Measurements from ENCODE around the gene ACAN. TPM values are rescaled to one million over a fixed set of nuclear protein-coding genes. Genes with fewer than 3 reads are reported as not detected.

The ACAN gene
- polyA plus RNA-seq, 1 of the 3 experiments (the other 2 are of a cell fraction), result not detected

DNA sequence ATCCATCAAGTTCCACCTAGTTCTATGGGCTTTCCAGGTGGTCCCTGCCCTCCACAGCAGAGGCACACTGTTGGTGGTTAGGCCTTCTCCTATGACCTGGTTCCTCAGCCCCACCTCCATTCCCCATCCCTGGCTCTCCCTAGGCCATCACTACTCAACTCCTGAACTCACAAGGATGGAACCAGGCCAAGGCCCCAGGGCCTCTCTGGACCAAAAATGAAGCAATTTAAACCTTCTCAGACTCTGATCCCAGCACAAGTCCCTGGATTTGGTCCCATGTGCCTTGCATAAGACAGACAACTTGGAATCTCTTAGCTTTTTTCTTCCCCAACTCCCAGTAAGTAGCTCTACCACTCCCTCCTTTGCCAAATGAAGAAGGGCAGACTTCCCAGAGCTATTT, 14.4 kb upstream of the ACAN start:
- Histone ChIP-seq H3K36me3 (replicated peaks in 1 of 2; ENCODE audit: control insufficient read depth in 1 of 2, insufficient read depth in 2 of 2, low read length in 1 of 2) (no peaks in the 10 kb centered on the region), H3K4me2 (no peak overlapping the region), H3K4me1 (ENCODE audit: control insufficient read depth in 1 of 2, insufficient read depth in 2 of 2, low read depth in 1 of 2, low read length in 1 of 2) (no peaks in the 10 kb centered on the region), H3K27me3 (ENCODE audit: insufficient read depth) (no peaks in the 10 kb centered on the region), H3K9ac (no peak overlapping the region), H3F3A (replicated peaks; ENCODE audit: insufficient read depth) (no peaks in the 10 kb centered on the region), H3K9me2 (no peaks in the 10 kb centered on the region), H3K4me3 (ENCODE audit: low read depth in 2 of 2, low read length in 1 of 2) (no peak overlapping the region), H2AFZ (ENCODE audit: low read depth) (no peak overlapping the region), H3K79me2 (ENCODE audit: insufficient read depth) (no peaks in the 10 kb centered on the region), H3K9me3 (no peaks in the 10 kb centered on the region), H3K27ac (ENCODE audit: low read depth in 2 of 2, low read length in 1 of 2) (no peak overlapping the region), H4K20me1 (ENCODE audit: insufficient read depth) (no peaks in the 10 kb centered on the region)
- no peak for DNase-seq
- TF ChIP-seq, protein P1, sequence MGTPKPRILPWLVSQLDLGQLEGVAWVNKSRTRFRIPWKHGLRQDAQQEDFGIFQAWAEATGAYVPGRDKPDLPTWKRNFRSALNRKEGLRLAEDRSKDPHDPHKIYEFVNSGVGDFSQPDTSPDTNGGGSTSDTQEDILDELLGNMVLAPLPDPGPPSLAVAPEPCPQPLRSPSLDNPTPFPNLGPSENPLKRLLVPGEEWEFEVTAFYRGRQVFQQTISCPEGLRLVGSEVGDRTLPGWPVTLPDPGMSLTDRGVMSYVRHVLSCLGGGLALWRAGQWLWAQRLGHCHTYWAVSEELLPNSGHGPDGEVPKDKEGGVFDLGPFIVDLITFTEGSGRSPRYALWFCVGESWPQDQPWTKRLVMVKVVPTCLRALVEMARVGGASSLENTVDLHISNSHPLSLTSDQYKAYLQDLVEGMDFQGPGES (IDR thresholded peaks at IDR 0.05; ENCODE audit: low read depth, low read length), result no peak
- TF ChIP-seq EP300 (IDR thresholded peaks at IDR 0.05; ENCODE audit: borderline replicate concordance in 1 of 2, low read depth in 1 of 2, low read length in 1 of 2) (no peak), SMC3 (IDR thresholded peaks at IDR 0.05; ENCODE audit: low read depth, low read length) (no peak), FOSL2 (IDR thresholded peaks at IDR 0.05; ENCODE audit: borderline replicate concordance, low read depth) (no peak), NFIC (IDR thresholded peaks at IDR 0.05; ENCODE audit: borderline replicate concordance) (no peak), FOXM1 (IDR thresholded peaks at IDR 0.05; ENCODE audit: low read depth) (no peak), ELF1 (IDR thresholded peaks at IDR 0.05) (no peak), YY1 (IDR thresholded peaks at IDR 0.05; ENCODE audit: low read depth) (no peak), SIN3A (IDR thresholded peaks at IDR 0.05; ENCODE audit: borderline replicate concordance, low read depth, low read length) (no peak), GATA2 (CRISPR knock-in tag; IDR thresholded peaks at IDR 0.05) (no peak), NRF1 (IDR thresholded peaks at IDR 0.05; ENCODE audit: low read depth, low read length) (no peak), MXI1 (IDR thresholded peaks at IDR 0.05; ENCODE audit: low read depth, low read length) (no peak), TCF12 (IDR thresholded peaks at IDR 0.05) (no peak), GABPA (IDR thresholded peaks at IDR 0.05; ENCODE audit: low read depth) (no peak), EZH2phosphoT487 (IDR thresholded peaks at IDR 0.05; ENCODE audit: borderline replicate concordance, low read depth) (no peak)
- TF ChIP-seq, protein P2, sequence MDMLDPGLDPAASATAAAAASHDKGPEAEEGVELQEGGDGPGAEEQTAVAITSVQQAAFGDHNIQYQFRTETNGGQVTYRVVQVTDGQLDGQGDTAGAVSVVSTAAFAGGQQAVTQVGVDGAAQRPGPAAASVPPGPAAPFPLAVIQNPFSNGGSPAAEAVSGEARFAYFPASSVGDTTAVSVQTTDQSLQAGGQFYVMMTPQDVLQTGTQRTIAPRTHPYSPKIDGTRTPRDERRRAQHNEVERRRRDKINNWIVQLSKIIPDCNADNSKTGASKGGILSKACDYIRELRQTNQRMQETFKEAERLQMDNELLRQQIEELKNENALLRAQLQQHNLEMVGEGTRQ (IDR thresholded peaks at IDR 0.05; ENCODE audit: borderline replicate concordance, low read depth, low read length), result no peak
- TF ChIP-seq, protein P3, sequence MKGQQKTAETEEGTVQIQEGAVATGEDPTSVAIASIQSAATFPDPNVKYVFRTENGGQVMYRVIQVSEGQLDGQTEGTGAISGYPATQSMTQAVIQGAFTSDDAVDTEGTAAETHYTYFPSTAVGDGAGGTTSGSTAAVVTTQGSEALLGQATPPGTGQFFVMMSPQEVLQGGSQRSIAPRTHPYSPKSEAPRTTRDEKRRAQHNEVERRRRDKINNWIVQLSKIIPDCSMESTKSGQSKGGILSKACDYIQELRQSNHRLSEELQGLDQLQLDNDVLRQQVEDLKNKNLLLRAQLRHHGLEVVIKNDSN (IDR thresholded peaks at IDR 0.05; ENCODE audit: borderline replicate concordance, low read depth), result no peak
- TF ChIP-seq, protein P4, sequence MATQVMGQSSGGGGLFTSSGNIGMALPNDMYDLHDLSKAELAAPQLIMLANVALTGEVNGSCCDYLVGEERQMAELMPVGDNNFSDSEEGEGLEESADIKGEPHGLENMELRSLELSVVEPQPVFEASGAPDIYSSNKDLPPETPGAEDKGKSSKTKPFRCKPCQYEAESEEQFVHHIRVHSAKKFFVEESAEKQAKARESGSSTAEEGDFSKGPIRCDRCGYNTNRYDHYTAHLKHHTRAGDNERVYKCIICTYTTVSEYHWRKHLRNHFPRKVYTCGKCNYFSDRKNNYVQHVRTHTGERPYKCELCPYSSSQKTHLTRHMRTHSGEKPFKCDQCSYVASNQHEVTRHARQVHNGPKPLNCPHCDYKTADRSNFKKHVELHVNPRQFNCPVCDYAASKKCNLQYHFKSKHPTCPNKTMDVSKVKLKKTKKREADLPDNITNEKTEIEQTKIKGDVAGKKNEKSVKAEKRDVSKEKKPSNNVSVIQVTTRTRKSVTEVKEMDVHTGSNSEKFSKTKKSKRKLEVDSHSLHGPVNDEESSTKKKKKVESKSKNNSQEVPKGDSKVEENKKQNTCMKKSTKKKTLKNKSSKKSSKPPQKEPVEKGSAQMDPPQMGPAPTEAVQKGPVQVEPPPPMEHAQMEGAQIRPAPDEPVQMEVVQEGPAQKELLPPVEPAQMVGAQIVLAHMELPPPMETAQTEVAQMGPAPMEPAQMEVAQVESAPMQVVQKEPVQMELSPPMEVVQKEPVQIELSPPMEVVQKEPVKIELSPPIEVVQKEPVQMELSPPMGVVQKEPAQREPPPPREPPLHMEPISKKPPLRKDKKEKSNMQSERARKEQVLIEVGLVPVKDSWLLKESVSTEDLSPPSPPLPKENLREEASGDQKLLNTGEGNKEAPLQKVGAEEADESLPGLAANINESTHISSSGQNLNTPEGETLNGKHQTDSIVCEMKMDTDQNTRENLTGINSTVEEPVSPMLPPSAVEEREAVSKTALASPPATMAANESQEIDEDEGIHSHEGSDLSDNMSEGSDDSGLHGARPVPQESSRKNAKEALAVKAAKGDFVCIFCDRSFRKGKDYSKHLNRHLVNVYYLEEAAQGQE (IDR thresholded peaks at IDR 0.05; ENCODE audit: low read depth, low read length), result no peak
- TF ChIP-seq, protein P5, sequence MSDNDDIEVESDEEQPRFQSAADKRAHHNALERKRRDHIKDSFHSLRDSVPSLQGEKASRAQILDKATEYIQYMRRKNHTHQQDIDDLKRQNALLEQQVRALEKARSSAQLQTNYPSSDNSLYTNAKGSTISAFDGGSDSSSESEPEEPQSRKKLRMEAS (IDR thresholded peaks at IDR 0.05; ENCODE audit: low read depth), result no peak
- TF ChIP-seq, protein P6, sequence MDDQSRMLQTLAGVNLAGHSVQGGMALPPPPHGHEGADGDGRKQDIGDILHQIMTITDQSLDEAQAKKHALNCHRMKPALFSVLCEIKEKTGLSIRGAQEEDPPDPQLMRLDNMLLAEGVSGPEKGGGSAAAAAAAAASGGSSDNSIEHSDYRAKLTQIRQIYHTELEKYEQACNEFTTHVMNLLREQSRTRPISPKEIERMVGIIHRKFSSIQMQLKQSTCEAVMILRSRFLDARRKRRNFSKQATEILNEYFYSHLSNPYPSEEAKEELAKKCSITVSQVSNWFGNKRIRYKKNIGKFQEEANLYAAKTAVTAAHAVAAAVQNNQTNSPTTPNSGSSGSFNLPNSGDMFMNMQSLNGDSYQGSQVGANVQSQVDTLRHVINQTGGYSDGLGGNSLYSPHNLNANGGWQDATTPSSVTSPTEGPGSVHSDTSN (IDR thresholded peaks at IDR 0.05), result no peak
- ChIA-PET CTCF (interaction anchor here (0.9 kb wide), 1 partner anchor 116 kb away, joined by 4 read pairs; no protein-coding TSS in a partner anchor), POLR2A (no interaction called here)

Measured in SK-N-SH (cell line).